Activated naive CD4-positive, alpha-beta T cell treated with anti-CD3 and anti-CD28 coated beads, Interleukin-2, amount 10 ng/mL, durations not matched to agents 7 days and 5 days (primary cell): ENCODE data around the gene CXCR1.
A peak's percentile ranks its signal among the peaks of the same experiment; 100 is the strongest.

Source experiments
- CTCF ChIA-PET: fragments of 350-600 bp; sonication (Branson Sonifier 250); formaldehyde crosslinking; loops from one replicate; lab custom pipeline; 2021; ENCODE audit warnings: antibody characterized with exemption; lab: Charles Lee
- DNase-seq: peaks from one replicate; pipeline ENCODE4 v3.0.0-alpha.2; 2020
- H3K27ac Mint-ChIP-seq: one replicate; pipeline ENCODE4 v1.8.0; 2021; ENCODE audit warnings: mild to moderate bottlenecking, moderate library complexity, mixed read lengths
- H3K27me3 Mint-ChIP-seq: one replicate; pipeline ENCODE4 v1.8.0; 2021; ENCODE audit warnings: mild to moderate bottlenecking, mixed read lengths
- H3K36me3 Mint-ChIP-seq: one replicate; pipeline ENCODE4 v1.8.0; 2021; ENCODE audit warnings: mixed read lengths
- H3K4me1 Mint-ChIP-seq: one replicate; pipeline ENCODE4 v1.8.0; 2021; ENCODE audit warnings: mixed read lengths
- H3K4me3 Mint-ChIP-seq: one replicate; pipeline ENCODE4 v1.8.0; 2021; ENCODE audit warnings: mild to moderate bottlenecking, moderate library complexity, mixed read lengths
- H3K9me3 Mint-ChIP-seq: one replicate; pipeline ENCODE4 v1.8.0; 2021; ENCODE audit warnings: mixed read lengths

CXCR1 gene

GRCh38 chr2:218166791-218167190 lies at the start of gene CXCR1:
Gene CXCR1 (minus strand): TSS chr2:218166962. CDS start chr2:218165211, 1,751 bp downstream.
- peak; percentile 58 for DNase-seq
- Mint-ChIP-seq H3K27me3 (peaks cover 72% of the 10 kb centered on the region), H3K36me3 (no peaks in the 10 kb centered on the region), H3K9me3 (no peaks in the 10 kb centered on the region), H3K27ac (peak within 1 kb of the TSS; percentile 12), H3K4me1 (peaks cover 42% of the 10 kb centered on the region), H3K4me3 (no peak within 1 kb of the TSS)
- CTCF ChIA-PET: interaction anchor here (0.6 to 2.4 kb wide), 7 partner anchors 9 to 92 kb away, joined by 3 to 11 read pairs (median 5); no protein-coding TSS in a partner anchor

GRCh38 chr2:218216336-218216673 lies 49.5 kb upstream of the CXCR1 start:
- no peaks in the 10 kb centered on the region for H3K9me3 Mint-ChIP-seq
- peak overlapping the region; percentile 99 for H3K4me3 Mint-ChIP-seq
- DNase-seq: no peak
- peaks cover 36% of the 10 kb centered on the region for H3K36me3 Mint-ChIP-seq
- peaks cover 13% of the 10 kb centered on the region for H3K27me3 Mint-ChIP-seq
- CTCF ChIA-PET: interaction anchor here (0.6 to 2.5 kb wide), 3 partner anchors 29 to 90 kb away, joined by 3 to 8 read pairs (median 4); no protein-coding TSS in a partner anchor
- H3K27ac Mint-ChIP-seq: peak overlapping the region; percentile 90
- H3K4me1 Mint-ChIP-seq: peaks cover 35% of the 10 kb centered on the region

GRCh38 chr2:218214116-218214515 lies 47.4 kb upstream of the CXCR1 start:
- no peak overlapping the region for H3K27ac Mint-ChIP-seq
- H3K9me3 Mint-ChIP-seq: peaks cover 5% of the 10 kb centered on the region
- H3K36me3 Mint-ChIP-seq: peaks cover 23% of the 10 kb centered on the region
- CTCF ChIA-PET: no interaction called here
- no peak for DNase-seq
- H3K4me3 Mint-ChIP-seq: no peak overlapping the region
- peaks cover 15% of the 10 kb centered on the region for H3K4me1 Mint-ChIP-seq
- H3K27me3 Mint-ChIP-seq: peaks cover 25% of the 10 kb centered on the region

- Mint-ChIP-seq H3K27ac (no peak overlapping the region), H3K9me3 (peaks cover 6% of the 10 kb centered on the region), H3K36me3 (peaks cover 8% of the 10 kb centered on the region), H3K27me3 (peaks cover 24% of the 10 kb centered on the region), H3K4me3 (no peak overlapping the region), H3K4me1 (no peaks in the 10 kb centered on the region)
- DNase-seq: no peak
- CTCF ChIA-PET: no interaction called here
These were observed 42.3 kb upstream of the CXCR1 start for GRCh38 chr2:218209078-218209477.

- CTCF ChIA-PET: no interaction called here
- no peak overlapping the region for H3K4me3 Mint-ChIP-seq
- H3K27ac Mint-ChIP-seq: no peak overlapping the region
- no peaks in the 10 kb centered on the region for H3K4me1 Mint-ChIP-seq
- H3K9me3 Mint-ChIP-seq: no peaks in the 10 kb centered on the region
- DNase-seq: no peak
- peaks cover 40% of the 10 kb centered on the region for H3K27me3 Mint-ChIP-seq
- no peaks in the 10 kb centered on the region for H3K36me3 Mint-ChIP-seq
These were observed 35.5 kb upstream of the CXCR1 start for GRCh38 chr2:218202266-218202665.

GRCh38 chr2:218196974-218197373 lies 30.2 kb upstream of the CXCR1 start:
- Mint-ChIP-seq H3K9me3 (no peaks in the 10 kb centered on the region), H3K27ac (no peak overlapping the region), H3K4me3 (no peak overlapping the region), H3K27me3 (peaks cover 48% of the 10 kb centered on the region), H3K36me3 (no peaks in the 10 kb centered on the region), H3K4me1 (no peaks in the 10 kb centered on the region)
- no peak for DNase-seq
- CTCF ChIA-PET: no interaction called here

GRCh38 chr2:218194880-218195279 lies 28.1 kb upstream of the CXCR1 start:
- Mint-ChIP-seq H3K4me3 (no peak overlapping the region), H3K27me3 (peaks cover 33% of the 10 kb centered on the region), H3K4me1 (no peaks in the 10 kb centered on the region), H3K36me3 (no peaks in the 10 kb centered on the region), H3K9me3 (no peaks in the 10 kb centered on the region), H3K27ac (no peak overlapping the region)
- DNase-seq: no peak
- CTCF ChIA-PET: interaction anchor here (0.8 to 1.5 kb wide), 2 partner anchors 9 to 26 kb away, joined by 3 to 4 read pairs; no protein-coding TSS in a partner anchor

- DNase-seq: no peak
- CTCF ChIA-PET: no interaction called here
- Mint-ChIP-seq H3K36me3 (no peaks in the 10 kb centered on the region), H3K27me3 (peaks cover 26% of the 10 kb centered on the region), H3K4me1 (no peaks in the 10 kb centered on the region), H3K4me3 (no peak overlapping the region), H3K9me3 (no peaks in the 10 kb centered on the region), H3K27ac (no peak overlapping the region)
These were observed 26.9 kb upstream of the CXCR1 start for GRCh38 chr2:218193701-218194100.

- CTCF ChIA-PET: no interaction called here
- Mint-ChIP-seq H3K36me3 (no peaks in the 10 kb centered on the region), H3K4me3 (no peak overlapping the region), H3K4me1 (no peaks in the 10 kb centered on the region), H3K27me3 (peaks cover 18% of the 10 kb centered on the region), H3K9me3 (no peaks in the 10 kb centered on the region), H3K27ac (no peak overlapping the region)
- DNase-seq: no peak
These were observed 26.2 kb upstream of the CXCR1 start for GRCh38 chr2:218192902-218193430.

GRCh38 chr2:218188528-218188927 lies 21.8 kb upstream of the CXCR1 start:
- Mint-ChIP-seq H3K27ac (no peak overlapping the region), H3K27me3 (peaks cover 23% of the 10 kb centered on the region), H3K36me3 (no peaks in the 10 kb centered on the region)

GRCh38 chr2:218187296-218188015 lies 20.7 kb upstream of the CXCR1 start:
- Mint-ChIP-seq H3K27me3 (peaks cover 29% of the 10 kb centered on the region), H3K27ac (no peak overlapping the region), H3K4me1 (peaks cover 10% of the 10 kb centered on the region), H3K36me3 (no peaks in the 10 kb centered on the region), H3K9me3 (no peaks in the 10 kb centered on the region), H3K4me3 (no peak overlapping the region)
- DNase-seq: no peak
- CTCF ChIA-PET: interaction anchor here (0.7 to 4.2 kb wide), 8 partner anchors 28 to 114 kb away, joined by 3 to 52 read pairs (median 4); partner anchors contain the start of genes AAMP and PNKD

More at GRCh38 chr2:218188528-218188927, 21.8 kb upstream of the CXCR1 start:
- H3K4me1 Mint-ChIP-seq: peaks cover 10% of the 10 kb centered on the region
- no peak for DNase-seq
- no peaks in the 10 kb centered on the region for H3K9me3 Mint-ChIP-seq
- H3K4me3 Mint-ChIP-seq: no peak overlapping the region
- CTCF ChIA-PET: interaction anchor here (1.0 to 4.2 kb wide), 5 partner anchors 27 to 83 kb away, joined by 3 to 52 read pairs (median 8); partner anchors contain the start of genes AAMP and PNKD

- Mint-ChIP-seq H3K4me1 (peaks cover 10% of the 10 kb centered on the region), H3K27ac (no peak overlapping the region), H3K9me3 (no peaks in the 10 kb centered on the region), H3K27me3 (peaks cover 28% of the 10 kb centered on the region), H3K4me3 (no peak overlapping the region), H3K36me3 (no peaks in the 10 kb centered on the region)
- DNase-seq: no peak
- CTCF ChIA-PET: interaction anchor here (0.7 to 4.2 kb wide), 9 partner anchors 29 to 115 kb away, joined by 3 to 52 read pairs (median 5); partner anchors contain the start of genes AAMP and PNKD
These were observed 20.1 kb upstream of the CXCR1 start for GRCh38 chr2:218186876-218187275.

- Mint-ChIP-seq H3K4me3 (no peak overlapping the region), H3K27ac (no peak overlapping the region), H3K36me3 (no peaks in the 10 kb centered on the region), H3K9me3 (no peaks in the 10 kb centered on the region), H3K27me3 (peaks cover 33% of the 10 kb centered on the region), H3K4me1 (peaks cover 10% of the 10 kb centered on the region)
- CTCF ChIA-PET: interaction anchor here (0.6 to 4.2 kb wide), 9 partner anchors 9 to 116 kb away, joined by 3 to 52 read pairs (median 5); partner anchors contain the start of genes AAMP, CXCR1 and PNKD
- peak; percentile 81 for DNase-seq
These were observed 19.6 kb upstream of the CXCR1 start for GRCh38 chr2:218186355-218186766.

- no peak for DNase-seq
- no peaks in the 10 kb centered on the region for H3K9me3 Mint-ChIP-seq
- H3K27ac Mint-ChIP-seq: no peak overlapping the region
- no peak overlapping the region for H3K4me3 Mint-ChIP-seq
- peaks cover 40% of the 10 kb centered on the region for H3K27me3 Mint-ChIP-seq
- CTCF ChIA-PET: interaction anchor here (0.7 to 4.2 kb wide), 5 partner anchors 73 to 103 kb away, joined by 3 to 52 read pairs (median 5); partner anchors contain the start of genes AAMP and PNKD
- peaks cover 10% of the 10 kb centered on the region for H3K4me1 Mint-ChIP-seq
- H3K36me3 Mint-ChIP-seq: no peaks in the 10 kb centered on the region
These were observed 17.6 kb upstream of the CXCR1 start for GRCh38 chr2:218184331-218184730.
